ENCODE measurements around the gene NCF2. TPM values are rescaled to one million over a fixed set of nuclear protein-coding genes. Genes with fewer than 3 reads are reported as not detected.

NCF2 gene
- total RNA-seq, 1 donor, result not detected

DNA sequence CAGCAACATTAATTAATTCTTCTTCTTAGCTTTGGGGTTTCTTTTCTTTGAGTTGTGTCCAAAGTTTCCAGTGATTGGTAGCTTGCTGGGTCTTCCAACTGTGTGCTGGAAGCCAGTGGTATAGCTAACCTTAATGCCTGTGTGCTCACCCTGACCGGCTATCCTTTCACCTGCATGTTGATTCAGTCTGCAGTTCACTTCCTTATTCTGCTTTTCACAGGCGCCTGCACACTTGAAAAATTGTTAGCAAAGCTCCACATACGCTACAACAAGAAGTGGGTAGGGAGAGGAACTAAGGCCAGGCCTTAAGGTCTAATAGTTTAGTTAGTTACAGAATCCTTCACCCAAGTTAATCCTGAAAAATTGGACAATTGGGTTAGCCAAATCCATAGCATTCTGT is 35.7 kb downstream of the NCF2 start:
- H3K4me3 ChIP-seq (ENCODE audit: low read depth, low read length), result no peak overlapping the region
- no peak for DNase-seq (ENCODE audit: low read depth)
- TF ChIP-seq, protein P1, sequence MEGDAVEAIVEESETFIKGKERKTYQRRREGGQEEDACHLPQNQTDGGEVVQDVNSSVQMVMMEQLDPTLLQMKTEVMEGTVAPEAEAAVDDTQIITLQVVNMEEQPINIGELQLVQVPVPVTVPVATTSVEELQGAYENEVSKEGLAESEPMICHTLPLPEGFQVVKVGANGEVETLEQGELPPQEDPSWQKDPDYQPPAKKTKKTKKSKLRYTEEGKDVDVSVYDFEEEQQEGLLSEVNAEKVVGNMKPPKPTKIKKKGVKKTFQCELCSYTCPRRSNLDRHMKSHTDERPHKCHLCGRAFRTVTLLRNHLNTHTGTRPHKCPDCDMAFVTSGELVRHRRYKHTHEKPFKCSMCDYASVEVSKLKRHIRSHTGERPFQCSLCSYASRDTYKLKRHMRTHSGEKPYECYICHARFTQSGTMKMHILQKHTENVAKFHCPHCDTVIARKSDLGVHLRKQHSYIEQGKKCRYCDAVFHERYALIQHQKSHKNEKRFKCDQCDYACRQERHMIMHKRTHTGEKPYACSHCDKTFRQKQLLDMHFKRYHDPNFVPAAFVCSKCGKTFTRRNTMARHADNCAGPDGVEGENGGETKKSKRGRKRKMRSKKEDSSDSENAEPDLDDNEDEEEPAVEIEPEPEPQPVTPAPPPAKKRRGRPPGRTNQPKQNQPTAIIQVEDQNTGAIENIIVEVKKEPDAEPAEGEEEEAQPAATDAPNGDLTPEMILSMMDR (IDR thresholded peaks at IDR 0.05; ENCODE audit: insufficient read depth, low read depth, low read length), result no peak

DNA sequence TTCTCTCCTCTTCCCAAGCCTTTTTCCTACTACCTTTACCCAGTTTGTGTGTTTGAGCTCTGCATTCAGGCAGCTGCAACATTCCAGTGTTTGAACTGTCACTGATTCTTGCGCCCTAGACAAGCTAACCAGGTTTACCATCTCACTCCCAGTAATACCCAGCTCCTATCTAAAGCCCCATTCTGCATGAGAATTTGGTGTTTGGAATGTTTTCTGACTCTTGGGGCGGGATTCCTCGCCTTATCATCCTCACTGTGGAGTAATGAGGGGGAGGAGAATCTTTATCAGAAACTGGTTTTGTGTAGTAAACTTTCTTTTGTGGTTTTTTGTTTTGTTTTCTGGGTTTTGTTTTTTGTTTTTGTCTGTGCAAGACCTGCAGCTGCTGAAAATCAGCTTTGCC is 36.5 kb downstream of the NCF2 start:
- TF ChIP-seq, protein P1 (IDR thresholded peaks at IDR 0.05; ENCODE audit: insufficient read depth, low read depth, low read length), result no peak
- DNase-seq (ENCODE audit: low read depth), result peak; percentile 11
- no peak overlapping the region for H3K4me3 ChIP-seq (ENCODE audit: low read depth, low read length)

DNA sequence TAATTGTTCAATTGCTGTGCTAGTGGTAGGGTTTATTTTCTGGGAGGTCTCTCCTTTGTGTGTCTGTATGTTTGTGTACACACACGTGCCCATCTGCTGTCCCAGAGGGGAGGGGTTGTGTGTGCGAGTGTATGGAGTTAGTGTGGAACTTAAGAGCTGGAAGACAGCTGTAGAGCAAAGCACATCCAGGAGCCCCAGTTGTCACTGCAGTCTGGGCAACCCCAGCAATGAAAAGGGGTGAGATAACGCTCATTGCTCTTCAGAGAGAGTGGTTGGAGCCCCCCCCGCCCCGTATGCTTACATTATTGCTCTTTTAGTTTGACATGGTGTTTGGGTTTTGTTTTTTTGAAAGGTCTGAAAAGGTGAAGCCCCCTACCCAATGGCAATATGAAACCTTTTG is 36.9 kb downstream of the NCF2 start:
- no peak for DNase-seq (ENCODE audit: low read depth)
- TF ChIP-seq, protein P1 (IDR thresholded peaks at IDR 0.05; ENCODE audit: insufficient read depth, low read depth, low read length), result no peak
- H3K4me3 ChIP-seq (ENCODE audit: low read depth, low read length), result no peak overlapping the region

DNA sequence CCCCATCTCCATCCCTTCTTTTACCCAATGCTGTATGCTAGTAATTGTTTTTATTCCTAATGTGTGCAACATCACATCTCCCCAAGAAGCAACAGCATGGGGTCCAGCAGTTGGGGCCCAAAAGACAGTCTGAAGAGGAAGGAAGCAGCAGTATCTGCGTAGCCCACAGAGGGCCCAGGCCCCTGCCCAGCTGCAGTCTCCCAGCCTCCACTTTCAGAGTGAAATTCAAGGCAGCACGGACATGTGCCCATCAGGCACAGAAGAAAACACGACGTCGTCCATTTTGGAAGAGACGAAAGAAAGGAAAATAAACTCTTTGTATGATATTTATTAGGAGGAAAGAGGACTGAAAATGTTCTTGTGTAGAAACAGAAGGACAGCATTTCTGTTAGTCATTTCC is 37.4 kb downstream of the NCF2 start:
- TF ChIP-seq, protein P1 (IDR thresholded peaks at IDR 0.05; ENCODE audit: insufficient read depth, low read depth, low read length), result no peak
- DNase-seq (ENCODE audit: low read depth), result no peak
- H3K4me3 ChIP-seq (ENCODE audit: low read depth, low read length), result no peak overlapping the region

DNA sequence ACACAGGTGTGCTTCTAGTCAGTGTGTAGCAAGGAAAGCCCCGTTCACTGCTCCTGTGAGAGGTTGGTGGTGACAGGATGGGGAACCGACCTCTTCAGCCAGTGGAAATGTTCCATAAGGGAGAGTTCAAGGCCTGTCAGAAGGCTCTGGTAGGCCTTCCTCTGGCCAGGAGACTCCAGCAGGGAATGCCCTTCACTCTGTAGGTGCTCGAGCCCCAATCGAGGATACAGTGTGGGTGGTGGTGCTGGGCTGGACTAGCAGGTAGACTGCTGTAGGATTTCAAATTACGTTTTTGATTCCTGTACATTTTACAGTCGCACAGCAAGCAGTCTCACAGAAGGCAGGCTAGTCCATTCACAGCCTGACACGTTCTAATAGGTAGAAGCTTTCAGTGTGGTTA is 37.8 kb downstream of the NCF2 start:
- TF ChIP-seq, protein P1 (IDR thresholded peaks at IDR 0.05; ENCODE audit: insufficient read depth, low read depth, low read length), result no peak
- no peak for DNase-seq (ENCODE audit: low read depth)
- H3K4me3 ChIP-seq (ENCODE audit: low read depth, low read length), result no peak overlapping the region

DNA sequence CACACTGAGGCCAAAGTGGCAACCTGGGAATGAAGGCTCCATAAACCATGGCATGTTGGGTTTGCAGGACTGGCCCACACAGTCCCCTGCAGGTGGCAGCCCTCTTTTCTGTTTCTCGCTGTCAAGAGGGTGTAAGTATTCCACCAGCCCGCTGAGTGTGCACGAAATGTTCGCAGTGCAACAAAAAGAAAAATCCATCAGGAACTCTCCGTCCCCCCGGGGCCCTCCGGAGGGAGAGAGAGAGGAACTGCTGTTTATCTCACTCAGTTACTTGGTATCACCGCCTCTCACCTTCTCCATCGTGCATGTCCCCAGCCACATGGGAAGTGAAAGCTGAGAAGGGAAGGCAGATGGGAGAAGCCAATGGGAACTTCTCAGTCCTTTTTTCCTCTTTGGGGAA is 38.3 kb downstream of the NCF2 start:
- no peak overlapping the region for H3K4me3 ChIP-seq (ENCODE audit: low read depth, low read length)
- TF ChIP-seq, protein P1 (IDR thresholded peaks at IDR 0.05; ENCODE audit: insufficient read depth, low read depth, low read length), result no peak
- no peak for DNase-seq (ENCODE audit: low read depth)

DNA sequence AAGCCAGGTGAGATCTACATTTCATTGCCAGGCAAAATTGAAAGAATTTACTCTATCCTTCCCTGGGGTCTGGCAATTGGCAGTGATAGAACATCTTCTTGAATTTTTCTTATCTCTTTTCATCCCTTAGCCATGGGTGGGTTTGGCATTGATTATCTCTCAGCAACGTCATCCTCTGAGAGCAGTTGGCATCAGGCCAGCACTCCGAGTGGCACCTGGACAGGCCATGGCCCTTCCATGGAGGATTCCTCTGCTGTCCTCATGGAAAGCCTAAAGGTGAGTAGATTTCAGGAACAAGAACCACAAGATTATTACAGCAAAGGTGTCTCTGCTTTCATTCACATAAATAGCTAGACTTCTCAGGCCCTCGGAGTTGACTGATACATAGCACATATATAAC is 39.3 kb downstream of the NCF2 start:
- TF ChIP-seq, protein P1 (IDR thresholded peaks at IDR 0.05; ENCODE audit: insufficient read depth, low read depth, low read length), result no peak
- H3K4me3 ChIP-seq (ENCODE audit: low read depth, low read length), result no peak overlapping the region
- DNase-seq (ENCODE audit: low read depth), result no peak

All from fibroblast of villous mesenchyme (primary cell).